Ramos (cell line): ENCODE data around the gene CARD10.

Source experiments
- in situ Hi-C: fragments of 300-500 bp; cut with MboI; formaldehyde crosslinking; loops from one replicate; pipeline ENCODE4 v1.14.3; 2022; ENCODE audit warnings: low sequenced_read_pairs; ENCODE audit not compliant: unreplicated experiment

The CARD10 gene

GRCh38 chr22:37454857-37455686 is 64.1 kb downstream of the CARD10 start:
- in situ Hi-C loops, result loop anchor here (5.0 kb wide), 1 partner anchor 193 kb away; no protein-coding TSS in a partner anchor

DNA sequence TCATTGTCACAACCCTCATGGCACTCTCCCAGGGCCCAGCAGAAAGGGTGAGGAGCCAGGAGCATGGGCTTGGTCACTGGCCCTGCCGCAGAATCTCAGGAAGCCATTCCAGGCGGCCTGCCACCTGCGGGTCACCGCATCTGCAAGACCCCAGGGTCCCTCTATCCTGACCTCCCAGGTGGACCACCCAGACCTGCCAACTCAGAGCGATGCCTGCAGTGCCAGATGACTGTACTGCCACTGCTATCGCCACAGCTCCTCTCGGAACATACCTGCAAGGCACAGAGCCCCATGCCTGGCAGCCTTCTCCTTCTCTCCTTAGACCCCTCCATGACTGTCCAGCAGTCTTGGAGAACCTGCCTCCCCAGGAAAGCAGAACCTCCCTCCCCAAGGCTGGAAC is 65.5 kb downstream of the CARD10 start:
- in situ Hi-C loops, result loop anchor here (5.0 kb wide), 1 partner anchor 191 kb away; no protein-coding TSS in a partner anchor

DNA sequence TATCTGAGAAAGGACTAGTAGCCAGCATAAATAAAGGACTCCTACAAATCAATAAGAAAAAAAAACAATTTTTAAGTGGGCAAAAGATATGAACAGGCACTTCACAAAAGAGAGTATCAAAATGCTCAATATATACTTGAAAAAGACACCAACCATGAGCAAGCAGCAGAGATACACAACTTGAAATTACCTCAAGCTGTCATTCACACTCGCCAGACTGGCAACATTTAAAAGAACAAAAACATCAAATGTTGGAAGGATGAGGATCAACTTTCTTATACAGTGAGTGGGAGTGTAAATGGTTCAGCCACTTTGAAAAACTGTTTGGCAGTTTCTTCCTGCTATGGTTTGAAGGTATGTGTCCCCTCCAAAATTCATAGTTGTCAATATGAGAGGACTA is 68.0 kb downstream of the CARD10 start:
- in situ Hi-C loops, result loop anchor here (5.0 kb wide), 1 partner anchor 189 kb away; no protein-coding TSS in a partner anchor

DNA sequence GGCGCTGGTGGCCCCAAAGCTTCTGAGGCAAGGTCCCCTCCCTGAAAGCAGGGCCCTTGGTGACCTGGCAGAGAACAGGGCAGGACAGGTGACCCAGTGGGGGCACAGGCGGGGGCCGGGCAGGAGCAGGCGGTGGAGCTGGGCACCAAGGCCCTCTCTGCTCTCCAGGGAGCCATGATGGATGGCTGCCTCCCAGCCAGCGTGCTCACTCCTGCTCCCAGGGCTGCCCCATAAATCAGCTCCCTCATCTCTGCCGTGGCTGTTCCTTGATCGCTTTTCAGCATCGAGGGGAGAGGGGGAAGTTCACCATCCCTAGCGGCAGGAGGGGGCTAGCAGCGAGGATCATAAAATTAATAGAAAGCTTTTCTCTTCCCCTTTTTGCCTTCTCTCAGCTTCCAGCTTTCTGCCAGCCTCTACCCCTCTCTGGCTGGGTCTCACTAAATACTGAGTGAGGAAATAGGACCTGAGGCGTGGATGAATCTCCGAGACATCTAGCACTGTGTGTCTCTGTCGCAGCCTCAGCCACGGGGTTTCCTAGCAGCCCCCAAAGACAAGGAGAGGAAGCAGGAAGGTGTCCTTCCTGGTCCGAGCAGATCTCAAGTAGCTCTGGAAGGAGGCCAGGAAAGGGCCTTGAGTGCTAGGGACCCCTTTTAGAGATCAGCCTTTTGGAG is 69.7 kb downstream of the CARD10 start:
- in situ Hi-C loops, result loop anchor here (5.0 kb wide), 1 partner anchor 187 kb away; no protein-coding TSS in a partner anchor

DNA sequence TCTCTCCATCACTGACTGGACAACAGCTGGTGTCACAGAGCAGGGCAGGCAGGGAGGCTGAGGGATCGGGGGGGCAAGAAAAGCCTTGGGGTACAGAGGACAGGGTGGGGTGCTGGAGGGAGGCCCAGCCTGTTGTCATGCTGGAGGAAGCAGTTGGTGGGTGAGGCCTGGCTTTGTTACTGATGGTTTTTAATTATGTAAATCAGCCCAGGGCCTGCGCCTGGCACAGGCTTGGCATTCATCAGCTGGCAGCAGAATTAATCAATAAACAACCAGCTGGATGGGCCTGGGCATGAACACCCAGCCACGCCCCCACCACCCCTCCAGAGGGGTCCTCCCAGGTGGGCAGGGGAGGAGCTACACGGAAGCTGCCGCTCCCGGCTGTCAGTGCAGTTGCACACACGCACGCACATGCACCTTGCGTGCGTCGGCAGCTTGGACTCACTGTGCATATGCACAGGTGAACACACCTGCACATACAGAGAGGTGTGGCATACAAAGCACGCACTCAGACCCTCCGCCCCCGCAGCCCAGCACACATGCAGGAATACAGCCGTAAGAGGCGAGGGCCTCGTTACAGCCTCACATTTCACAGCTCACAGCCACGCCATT is 70.6 kb downstream of the CARD10 start:
- in situ Hi-C loops, result no loop called here

DNA sequence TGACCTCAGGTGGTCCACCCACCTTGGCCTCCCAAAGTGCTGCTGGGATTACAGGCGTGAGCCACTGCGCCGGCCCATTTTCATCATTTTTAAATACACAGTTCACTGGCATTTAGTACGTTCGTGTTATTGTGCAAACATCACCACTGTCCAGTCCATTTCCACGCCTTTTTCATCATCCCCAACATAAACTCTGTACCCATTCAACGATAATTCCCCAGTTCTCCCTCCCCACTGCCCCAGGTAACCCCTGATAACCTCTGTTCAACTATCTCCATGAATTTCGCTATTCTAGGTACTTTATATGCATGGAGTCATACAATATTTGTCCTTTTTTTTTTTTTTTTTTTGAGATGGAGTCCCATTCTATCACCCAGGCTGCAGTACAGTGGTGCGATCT is 73.7 kb downstream of the CARD10 start:
- in situ Hi-C loops, result no loop called here

DNA sequence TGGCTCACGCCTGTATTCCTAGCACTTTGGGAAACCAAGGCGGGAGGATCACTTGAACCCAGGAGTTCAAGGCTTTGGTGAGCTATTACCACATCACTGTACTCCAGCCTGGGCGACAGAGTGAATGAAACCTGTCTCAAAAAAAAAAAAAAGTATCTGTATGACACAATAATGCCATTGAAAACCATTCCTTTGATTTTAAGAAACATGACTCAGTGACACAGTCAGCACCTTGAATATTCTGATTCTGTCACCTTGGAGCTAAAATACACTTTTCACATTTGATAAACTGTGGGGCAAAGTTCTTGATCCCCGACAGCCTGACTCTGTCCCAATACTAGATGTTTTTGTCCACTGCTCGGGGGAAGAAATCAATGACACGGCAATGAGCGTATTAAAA is 75.2 kb downstream of the CARD10 start:
- in situ Hi-C loops, result no loop called here

DNA sequence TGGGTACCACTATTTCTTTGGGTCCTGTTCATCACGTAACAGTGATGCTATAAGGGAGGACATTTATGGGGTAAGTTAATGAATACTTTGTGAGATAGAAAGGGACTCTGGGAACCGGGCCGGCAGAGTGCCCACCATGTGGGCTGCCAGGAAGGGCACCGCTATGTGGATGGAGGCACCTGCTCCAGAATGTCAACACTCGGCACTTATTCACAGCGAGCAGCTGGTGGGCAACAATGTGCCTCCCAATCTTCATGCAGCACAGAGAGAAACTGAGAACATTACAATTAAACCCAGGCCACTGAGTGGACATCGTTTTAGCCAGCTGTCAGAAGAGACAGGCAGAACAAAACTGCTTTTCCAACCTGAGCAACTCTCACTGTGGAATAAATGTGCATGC is 76.1 kb downstream of the CARD10 start:
- in situ Hi-C loops, result no loop called here

DNA sequence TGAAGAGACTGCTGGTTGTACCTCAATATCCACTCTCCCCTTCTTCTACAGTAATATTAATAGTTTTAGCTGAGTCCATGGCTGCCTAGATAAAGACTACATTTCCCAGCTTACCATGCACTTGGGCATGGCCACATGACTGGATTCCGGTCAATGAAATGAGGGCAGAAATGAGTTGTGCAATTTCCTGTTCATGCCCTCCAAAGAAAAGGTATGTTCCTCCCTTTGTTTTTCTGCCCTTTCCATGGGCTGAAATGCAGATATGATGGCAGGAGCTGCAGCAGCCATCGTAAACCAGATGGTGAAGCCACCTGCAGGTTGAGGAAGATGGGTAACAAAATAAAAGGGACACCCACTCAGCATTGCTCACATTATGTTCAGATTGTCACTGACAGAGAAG is 76.7 kb downstream of the CARD10 start:
- in situ Hi-C loops, result no loop called here

- in situ Hi-C loops, result no loop called here
Observed at GRCh38 chr22:37442135-37442534, 77.1 kb downstream of the CARD10 start.

GRCh38 chr22:37440875-37441274 is 78.3 kb downstream of the CARD10 start:
- in situ Hi-C loops, result no loop called here
